HG03064 (cell line): ENCODE results near the gene NOSTRIN.
"Not testable (repeated sequence)": the region's sequence is repeated elsewhere in the genome, so short reads cannot be mapped to it uniquely, and the experiment has no call there.

Experiments used
- ATAC-seq: cut with Tn5 transposase; IDR thresholded peaks from one replicate; pipeline ENCODE4 v1.9.1; 2021; ENCODE audit warnings: low read depth; ENCODE audit not compliant: unreplicated experiment

Gene NOSTRIN, protein sequence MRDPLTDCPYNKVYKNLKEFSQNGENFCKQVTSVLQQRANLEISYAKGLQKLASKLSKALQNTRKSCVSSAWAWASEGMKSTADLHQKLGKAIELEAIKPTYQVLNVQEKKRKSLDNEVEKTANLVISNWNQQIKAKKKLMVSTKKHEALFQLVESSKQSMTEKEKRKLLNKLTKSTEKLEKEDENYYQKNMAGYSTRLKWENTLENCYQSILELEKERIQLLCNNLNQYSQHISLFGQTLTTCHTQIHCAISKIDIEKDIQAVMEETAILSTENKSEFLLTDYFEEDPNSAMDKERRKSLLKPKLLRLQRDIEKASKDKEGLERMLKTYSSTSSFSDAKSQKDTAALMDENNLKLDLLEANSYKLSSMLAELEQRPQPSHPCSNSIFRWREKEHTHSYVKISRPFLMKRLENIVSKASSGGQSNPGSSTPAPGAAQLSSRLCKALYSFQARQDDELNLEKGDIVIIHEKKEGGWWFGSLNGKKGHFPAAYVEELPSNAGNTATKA

GRCh38 chr2:168801961-168802858 is at the start of gene NOSTRIN:
Gene NOSTRIN (plus strand): TSS chr2:168802637. CDS start chr2:168802647, 10 bp downstream.
- no peak for ATAC-seq

GRCh38 chr2:168753765-168754329 is 48.6 kb upstream of the NOSTRIN start:
- no peak for ATAC-seq

DNA sequence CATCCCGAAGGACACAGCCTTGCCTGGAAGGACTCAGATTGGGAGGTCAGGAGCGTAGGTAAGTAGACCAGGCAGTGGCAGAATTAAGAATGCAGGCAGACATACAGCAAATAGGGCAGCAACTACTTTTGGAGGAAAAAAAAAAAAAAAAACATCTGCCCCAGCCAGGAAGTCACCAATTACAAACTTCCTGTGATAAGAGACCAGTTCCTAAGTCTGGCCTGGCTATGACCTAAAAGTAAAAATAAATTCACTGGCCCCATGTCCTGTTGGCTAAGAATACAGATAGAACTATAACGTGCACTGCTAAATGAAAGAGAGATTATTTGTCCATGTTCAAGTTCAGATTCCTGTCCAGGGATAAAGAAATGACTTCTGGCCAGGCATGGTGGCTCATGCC is 45.2 kb upstream of the NOSTRIN start:
- ATAC-seq, result no peak

DNA sequence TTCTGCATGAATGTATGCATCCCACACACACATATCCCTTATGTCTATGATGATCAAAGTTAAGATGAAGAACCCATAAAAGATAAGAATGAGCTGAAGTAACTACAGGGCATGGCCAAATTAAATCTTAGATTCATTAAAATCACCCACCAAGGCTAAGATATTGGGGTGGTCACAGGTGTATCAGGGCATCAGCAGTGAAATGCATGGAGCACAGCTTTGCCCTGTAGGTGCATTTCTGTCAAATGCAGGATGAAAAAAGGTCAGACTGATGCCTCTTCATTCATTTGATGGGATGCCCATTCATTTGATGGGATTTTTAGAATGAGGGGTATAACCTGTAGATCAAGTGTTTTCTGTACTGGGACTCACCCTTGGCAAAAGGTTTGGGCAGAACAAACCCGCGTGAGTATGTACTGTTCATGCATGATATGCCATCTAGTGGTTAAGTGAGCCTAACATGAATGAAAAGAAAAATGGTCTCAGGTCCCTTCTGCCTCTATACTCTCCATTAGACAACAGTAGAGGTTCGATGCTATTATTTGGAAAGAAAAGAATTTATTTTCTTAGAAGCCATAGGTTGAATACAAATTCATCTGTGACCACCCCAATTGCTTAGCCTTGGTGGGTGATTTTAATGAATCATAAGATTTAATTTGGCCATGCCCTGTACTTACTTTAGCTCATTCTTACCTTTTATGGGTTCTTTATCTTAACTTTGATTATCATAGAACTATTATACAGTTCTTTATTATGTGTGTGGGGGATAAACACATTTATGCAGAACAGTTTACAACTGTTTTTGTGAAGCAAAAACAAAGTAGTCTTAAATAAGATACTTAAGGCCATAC is 43.2 kb upstream of the NOSTRIN start:
- no peak for ATAC-seq

DNA sequence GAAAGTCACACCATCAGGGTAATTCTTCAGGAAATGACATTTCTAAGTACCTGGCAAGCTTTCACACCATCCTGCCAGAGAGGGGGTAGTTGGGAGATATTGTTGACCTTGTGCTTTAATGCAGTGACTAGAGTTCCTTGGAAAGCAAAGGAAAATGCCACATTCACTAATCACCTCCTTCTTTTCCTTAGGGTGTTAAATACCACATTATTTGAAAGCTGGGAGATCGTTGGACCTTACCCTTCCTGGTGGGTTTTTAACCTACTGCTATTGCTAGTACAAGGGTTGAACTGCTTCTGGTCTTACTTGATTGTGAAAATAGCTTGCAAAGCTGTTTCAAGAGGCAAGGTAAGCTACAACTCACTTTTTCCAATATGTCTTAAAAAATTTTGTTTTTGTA is 37.0 kb upstream of the NOSTRIN start:
- no peak for ATAC-seq

DNA sequence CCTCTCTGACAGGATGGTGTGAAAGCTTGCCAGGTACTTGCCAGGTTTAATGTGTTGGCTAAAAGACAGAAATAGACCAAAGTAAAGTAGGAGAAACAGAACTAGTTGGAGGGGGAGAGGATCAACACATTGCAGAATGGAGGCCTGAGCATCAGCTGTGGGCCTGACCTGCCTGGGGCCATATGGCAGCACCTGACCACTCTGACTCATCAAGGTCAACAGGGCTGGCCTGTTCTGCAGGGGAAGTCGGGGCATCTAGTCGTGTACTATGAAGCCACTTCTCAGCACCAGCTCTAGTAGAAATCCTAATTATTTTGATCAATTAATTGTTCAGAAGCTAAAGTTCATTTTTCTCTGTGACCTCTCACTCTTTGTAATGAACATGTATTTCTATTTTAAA is 35.8 kb upstream of the NOSTRIN start:
- ATAC-seq, result no peak

DNA sequence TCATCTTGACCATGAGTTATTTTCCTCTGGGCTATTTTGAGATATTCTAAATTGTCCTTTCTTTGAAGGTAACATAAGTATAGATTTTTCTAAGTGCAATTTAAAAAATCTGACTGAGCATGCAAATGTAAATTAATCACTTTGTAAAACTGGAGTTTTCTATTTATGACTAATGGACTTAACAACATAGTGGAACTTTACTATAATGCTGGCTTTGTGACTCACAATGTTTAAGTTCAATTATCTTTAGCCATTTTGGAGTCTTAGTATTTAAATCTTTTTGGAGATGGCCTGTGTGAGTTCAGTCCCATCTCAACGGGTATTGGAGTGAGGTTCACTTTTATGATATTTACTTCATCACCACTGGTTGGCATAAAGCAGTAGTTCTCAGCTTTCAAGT is 35.2 kb upstream of the NOSTRIN start:
- ATAC-seq, result no peak

DNA sequence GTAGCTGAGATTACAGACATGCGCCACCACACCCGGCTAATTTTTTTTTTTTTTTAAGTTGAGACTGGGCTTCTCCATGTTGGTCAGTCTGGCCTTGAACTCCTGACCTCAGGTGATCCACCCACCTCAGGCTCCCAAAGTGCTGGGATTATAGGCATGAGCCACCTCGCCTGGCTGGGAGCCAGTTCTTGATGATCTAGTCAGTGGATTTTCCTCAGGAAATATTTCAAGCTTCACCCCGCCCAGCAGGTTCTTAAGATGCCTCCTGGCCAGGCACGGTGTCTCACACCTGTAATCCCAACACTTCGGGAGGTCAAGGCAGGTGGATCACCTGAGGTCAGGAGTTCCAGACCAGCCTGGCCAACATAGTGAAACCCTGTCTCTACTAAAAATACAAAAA is 34.1 kb upstream of the NOSTRIN start:
- not testable (repeated sequence) for ATAC-seq

GRCh38 chr2:168770796-168771195 is 31.6 kb upstream of the NOSTRIN start:
- no peak for ATAC-seq

DNA sequence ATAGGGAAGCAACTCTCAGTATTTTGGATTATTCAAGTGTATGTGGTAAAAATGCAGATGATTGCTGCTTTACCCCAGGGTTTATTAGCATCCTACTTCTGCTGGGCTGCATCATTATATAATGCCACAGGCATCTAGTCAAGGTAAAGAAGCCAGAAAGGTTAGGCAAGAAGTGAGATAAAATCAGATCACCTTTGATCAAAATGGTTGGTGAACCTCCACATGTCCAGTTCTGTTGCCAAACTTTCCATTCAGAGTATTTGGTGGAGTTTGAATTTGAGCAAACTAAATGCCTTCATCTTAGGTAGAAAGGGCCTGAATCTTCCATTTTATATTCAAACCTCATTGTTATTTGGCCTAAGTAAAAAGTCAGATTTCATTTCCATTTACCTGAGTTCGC is 29.7 kb upstream of the NOSTRIN start:
- no peak for ATAC-seq

GRCh38 chr2:168773128-168773527 is 29.3 kb upstream of the NOSTRIN start:
- ATAC-seq, result no peak

DNA sequence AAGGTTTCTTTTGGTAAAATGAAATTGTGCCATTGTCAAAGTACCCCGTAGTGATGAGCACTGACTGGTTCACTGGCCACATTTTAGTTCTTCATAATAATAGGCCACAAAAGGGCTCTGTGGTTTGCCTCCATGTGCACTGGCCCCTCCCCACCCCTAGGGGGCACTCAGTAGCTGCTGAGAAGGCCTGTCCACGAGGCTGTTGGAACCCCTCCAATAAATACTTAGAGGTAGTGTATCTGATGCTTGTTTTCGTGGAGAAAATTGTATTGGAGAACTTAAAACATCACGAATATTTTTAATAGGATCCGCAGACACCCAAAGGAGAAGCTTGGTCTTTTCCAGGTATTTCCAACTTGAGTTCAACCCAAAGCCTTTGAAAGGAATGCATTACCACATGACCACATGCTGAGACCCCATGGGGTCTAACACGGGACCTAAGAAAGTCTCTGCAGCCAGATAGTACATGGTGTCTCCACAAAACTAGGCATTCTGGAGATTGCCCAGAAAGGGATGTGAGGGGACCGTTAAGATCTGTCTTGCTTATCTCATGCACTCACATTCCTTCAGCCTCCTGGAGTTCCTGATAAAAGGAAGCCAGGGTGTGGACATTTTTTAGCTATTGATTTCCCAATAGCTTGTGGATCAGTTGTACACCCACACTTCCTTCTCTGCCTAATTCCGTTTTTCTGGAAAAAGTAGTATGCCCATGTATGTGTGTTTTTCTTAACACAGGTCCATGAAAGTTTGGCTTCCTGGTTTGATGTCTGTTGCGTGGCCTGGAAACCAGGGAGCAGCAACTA is 28.5 kb upstream of the NOSTRIN start:
- ATAC-seq, result no peak

DNA sequence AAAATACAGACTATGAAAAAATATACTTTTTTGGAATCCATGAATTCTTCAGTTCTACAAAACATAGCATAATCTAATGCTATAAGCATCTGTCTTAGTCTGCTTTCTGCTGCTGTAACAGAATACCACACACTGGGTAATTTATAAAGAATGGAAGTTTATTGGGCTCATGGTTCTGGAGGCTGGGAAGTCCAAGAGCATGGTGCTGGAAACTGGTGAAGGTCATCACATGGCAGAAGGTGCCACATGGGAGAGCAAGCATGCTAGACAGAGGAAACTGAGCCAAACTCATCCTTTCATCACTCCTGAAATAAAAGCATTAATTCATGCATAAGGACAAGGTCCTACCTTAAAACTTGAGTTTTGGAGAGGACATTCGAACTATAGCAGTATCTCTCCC is 26.6 kb upstream of the NOSTRIN start:
- ATAC-seq, result no peak

- ATAC-seq, result no peak
These were observed 21.8 kb upstream of the NOSTRIN start for GRCh38 chr2:168780669-168781071.

- ATAC-seq, result no peak
These were observed 21.1 kb upstream of the NOSTRIN start for GRCh38 chr2:168781191-168781817.

DNA sequence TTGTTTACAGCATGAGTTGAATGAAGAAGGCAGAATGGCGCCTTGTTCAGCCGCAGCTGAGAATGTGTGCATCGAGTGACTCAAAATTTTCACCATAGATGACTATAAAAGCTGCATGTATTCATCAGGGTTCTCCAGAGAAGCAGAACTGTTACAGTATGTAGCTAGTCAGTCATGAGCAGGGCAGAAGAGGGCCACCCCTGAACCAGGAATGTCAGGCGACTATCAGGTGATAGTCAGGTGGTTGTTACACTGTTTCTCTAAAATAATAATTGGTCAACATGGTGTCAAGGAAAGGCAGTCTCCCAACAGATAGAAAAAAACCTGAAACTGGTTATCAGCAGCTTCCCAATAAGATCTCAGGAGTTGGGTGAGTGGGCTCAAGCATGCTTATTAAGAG is 20.2 kb upstream of the NOSTRIN start:
- no peak for ATAC-seq

DNA sequence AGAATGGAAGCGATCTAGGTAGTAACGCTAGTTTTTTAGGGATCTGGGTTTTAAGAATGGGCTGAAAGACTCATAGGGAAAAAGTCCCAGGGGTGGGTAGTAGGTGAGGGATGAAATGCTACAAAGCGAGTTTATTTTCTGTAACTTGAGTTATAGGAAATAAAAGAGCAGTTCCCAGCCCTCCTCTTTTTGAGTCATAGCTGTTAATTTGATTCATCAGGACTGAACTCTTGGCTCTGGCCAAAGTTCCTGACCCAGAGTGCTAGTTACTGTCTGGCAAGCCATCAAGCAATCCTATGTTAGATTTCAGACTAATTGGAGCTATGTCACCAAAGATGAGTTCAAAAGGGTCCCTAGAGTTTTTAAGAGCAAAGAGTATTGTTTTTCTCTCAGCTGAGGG is 17.4 kb upstream of the NOSTRIN start:
- no peak for ATAC-seq

- no peak for ATAC-seq
These were observed 15.2 kb upstream of the NOSTRIN start for GRCh38 chr2:168787098-168787781.
